ENCODE measurements around the gene NPAS2.

DNA sequence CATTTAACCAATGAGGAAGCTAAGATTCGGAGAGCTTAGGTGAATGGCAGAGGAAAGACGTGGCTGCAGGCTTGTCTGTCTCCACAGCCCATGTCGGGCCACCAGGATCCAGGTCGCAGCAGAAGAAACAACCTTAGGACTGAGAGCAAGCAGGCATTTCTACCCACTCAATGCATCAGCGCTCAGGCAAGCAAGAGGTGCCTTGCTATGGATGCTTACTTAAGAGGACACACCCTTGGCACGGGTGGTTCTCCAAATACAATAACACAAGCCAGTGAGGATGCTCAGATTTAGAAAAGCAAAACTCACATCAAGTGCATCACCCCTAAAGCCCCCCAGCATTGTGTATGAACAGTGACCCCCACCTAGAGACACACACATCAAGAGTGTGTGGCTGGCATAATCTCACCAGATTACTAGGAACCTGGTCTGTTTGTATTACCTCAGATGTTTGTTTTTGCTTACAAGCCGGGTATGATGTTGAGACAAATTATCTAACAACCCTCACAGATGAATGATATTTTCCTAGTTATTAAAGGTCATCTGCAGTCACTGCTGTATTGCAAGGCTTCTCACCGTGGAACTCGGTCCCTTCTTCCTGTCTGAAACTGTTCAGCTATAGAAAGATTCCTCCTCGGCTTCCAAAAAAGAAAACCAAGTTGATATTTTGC, 34.2 kb upstream of the NPAS2 start:
- no peak for TF ChIP-seq CTCF (IDR thresholded peaks at IDR 0.05)
- TF ChIP-seq POLR2AphosphoS5 (IDR thresholded peaks at IDR 0.05) = no peak
- TF ChIP-seq POLR2A (IDR thresholded peaks at IDR 0.05) = no peak
- TF ChIP-seq EP300 (IDR thresholded peaks at IDR 0.05) = no peak

All from upper lobe of left lung (tissue), 4 donors.